RWPE2 (cell line): ENCODE results near the gene HOXD11.

ENCODE experiments used
- ATAC-seq: fragments of 200-7000 bp; cut with Tn5 transposase; 3 replicates; pipeline ENCODE4 v1.9.1; 2021; ENCODE audit warnings: low read depth
- DNase-seq: peaks from one replicate; pipeline ENCODE4 v3.0.0-alpha.2; 2020; ENCODE audit warnings: low spot score
- H3K27ac ChIP-seq: fragments of 450-650 bp; 2 replicates; pipeline ENCODE4 v1.5.1; 2017; ENCODE audit warnings: mild to moderate bottlenecking; ENCODE audit not compliant: poor library complexity, severe bottlenecking
- H3K27me3 ChIP-seq: fragments of 250-450 bp; sonication (Bioruptor Pico); 2 replicates; pipeline ENCODE4 v1.5.1; 2021; ENCODE audit warnings: mild to moderate bottlenecking, moderate library complexity; ENCODE audit not compliant: insufficient read depth, poor library complexity, severe bottlenecking
- H3K36me3 ChIP-seq: fragments of 250-450 bp; sonication (Bioruptor Pico); 2 replicates; pipeline ENCODE4 v1.5.1; 2020; ENCODE audit warnings: low read depth, mild to moderate bottlenecking, moderate library complexity
- H3K4me1 ChIP-seq: fragments of 250-450 bp; sonication (Bioruptor Pico); 2 replicates; pipeline ENCODE4 v1.5.1; 2021; ENCODE audit warnings: mild to moderate bottlenecking, moderate library complexity; ENCODE audit not compliant: insufficient read depth, poor library complexity, severe bottlenecking
- H3K4me3 ChIP-seq: fragments of 250-450 bp; sonication (Bioruptor Pico); 2 replicates; pipeline ENCODE4 v1.5.1; 2021; ENCODE audit warnings: mild to moderate bottlenecking, moderate library complexity; ENCODE audit not compliant: severe bottlenecking
- H3K9me3 ChIP-seq: fragments of 250-450 bp; sonication (Bioruptor Pico); 2 replicates; pipeline ENCODE4 v1.5.1; 2021; ENCODE audit warnings: mild to moderate bottlenecking, moderate library complexity; ENCODE audit not compliant: severe bottlenecking
- CTCF ChIP-seq: fragments of 450-650 bp; IDR thresholded peaks from one replicate; pipeline ENCODE4 v1.5.1; 2017; ENCODE audit warnings: mild to moderate bottlenecking, moderate library complexity; ENCODE audit not compliant: poor library complexity, severe bottlenecking

Gene HOXD11

DNA sequence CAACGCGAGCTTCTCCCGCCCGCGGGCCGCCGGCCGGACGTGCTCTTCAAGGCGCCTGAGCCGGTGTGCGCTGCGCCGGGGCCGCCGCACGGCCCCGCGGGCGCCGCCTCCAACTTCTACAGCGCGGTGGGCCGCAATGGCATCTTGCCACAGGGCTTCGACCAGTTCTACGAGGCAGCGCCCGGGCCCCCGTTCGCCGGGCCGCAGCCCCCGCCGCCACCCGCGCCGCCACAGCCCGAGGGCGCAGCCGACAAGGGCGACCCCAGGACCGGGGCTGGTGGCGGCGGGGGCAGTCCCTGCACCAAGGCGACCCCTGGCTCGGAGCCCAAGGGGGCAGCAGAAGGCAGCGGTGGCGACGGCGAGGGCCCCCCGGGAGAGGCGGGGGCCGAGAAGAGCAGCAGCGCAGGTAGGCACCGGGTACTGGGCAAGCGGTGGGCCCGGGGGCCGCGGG is 676 bp downstream of the HOXD11 start:
- H3K27ac ChIP-seq, result peak overlapping the region; percentile 95
- H3K4me3 ChIP-seq, result peak overlapping the region; percentile 56
- no peak for ATAC-seq

DNA sequence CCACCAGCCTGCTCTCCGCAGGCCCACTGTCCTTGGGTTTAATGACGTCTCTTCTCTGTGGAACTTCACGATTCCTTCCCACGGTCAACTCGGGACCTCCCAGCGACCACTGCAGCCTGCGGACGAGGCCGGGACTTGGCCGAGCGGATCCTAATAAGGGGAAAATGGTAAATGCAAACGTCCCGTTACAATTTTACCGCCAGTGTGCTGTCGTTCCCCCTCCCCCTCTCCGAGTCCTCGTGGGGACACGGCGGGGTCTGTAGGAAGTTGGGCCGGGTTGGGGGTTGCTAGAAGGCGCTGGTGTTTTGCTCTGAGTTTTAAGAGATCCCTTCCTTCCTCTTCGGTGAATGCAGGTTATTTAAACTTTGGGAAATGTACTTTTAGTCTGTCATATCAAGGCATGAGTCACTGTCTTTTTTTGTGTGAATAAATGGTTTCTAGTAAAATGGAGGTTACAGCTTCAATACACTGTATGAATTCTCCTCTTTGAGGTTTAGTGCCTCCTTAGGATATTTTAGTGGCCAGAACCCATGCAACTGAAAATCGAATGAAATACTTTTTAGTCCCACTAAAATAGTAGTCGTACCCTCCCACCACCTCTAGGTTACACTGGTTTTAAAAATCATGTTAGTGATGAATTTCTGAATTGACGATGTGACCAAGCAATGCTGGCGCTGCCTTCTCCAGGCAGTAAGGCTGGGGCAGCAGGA is 2.3 kb downstream of the HOXD11 start:
- no peak for TF ChIP-seq CTCF
- ATAC-seq, result no peak
- H3K27ac ChIP-seq, result peak overlapping the region; percentile 95
- no peaks in the 10 kb centered on the region for H3K9me3 ChIP-seq
- no peak for DNase-seq
- H3K4me3 ChIP-seq, result peak overlapping the region; percentile 56
- no peaks in the 10 kb centered on the region for H3K4me1 ChIP-seq
- peaks cover 33% of the 10 kb centered on the region for H3K36me3 ChIP-seq
- no peaks in the 10 kb centered on the region for H3K27me3 ChIP-seq

More for the DNA sequence above, 676 bp downstream of the HOXD11 start:
- DNase-seq, result no peak
- peaks cover 25% of the 10 kb centered on the region for H3K36me3 ChIP-seq
- no peaks in the 10 kb centered on the region for H3K4me1 ChIP-seq
- no peaks in the 10 kb centered on the region for H3K27me3 ChIP-seq
- no peaks in the 10 kb centered on the region for H3K9me3 ChIP-seq
- TF ChIP-seq CTCF, result no peak

DNA sequence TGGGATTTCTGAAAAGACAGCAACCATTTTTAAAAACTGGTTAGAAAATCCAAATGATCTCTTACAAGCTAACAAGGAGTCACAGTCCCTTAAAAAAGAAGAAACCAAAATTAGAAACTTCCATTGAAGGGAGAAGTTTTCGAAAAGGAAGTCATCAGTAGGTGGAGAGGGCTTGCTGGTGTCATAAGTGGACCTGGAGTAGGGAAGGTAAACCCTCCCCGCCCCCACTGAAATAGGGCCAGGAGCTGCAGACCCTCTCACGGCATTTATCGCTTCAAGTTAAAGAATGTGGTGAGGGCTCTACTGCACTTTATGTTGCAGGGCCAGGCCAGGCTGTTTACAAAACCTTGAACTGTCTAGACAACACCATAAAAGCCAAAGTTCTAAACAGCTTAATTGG is 2.9 kb downstream of the HOXD11 start:
- Histone ChIP-seq H3K9me3 (no peaks in the 10 kb centered on the region), H3K27me3 (no peaks in the 10 kb centered on the region), H3K4me3 (no peak overlapping the region), H3K27ac (peak overlapping the region; percentile 95), H3K36me3 (peaks cover 33% of the 10 kb centered on the region), H3K4me1 (no peaks in the 10 kb centered on the region)
- TF ChIP-seq CTCF, result no peak
- DNase-seq, result no peak
- no peak for ATAC-seq

GRCh38 chr2:176110415-176111308 is 3.6 kb downstream of the HOXD11 start:
- no peak overlapping the region for H3K27ac ChIP-seq
- DNase-seq, result no peak
- H3K4me3 ChIP-seq, result no peak overlapping the region
- H3K36me3 ChIP-seq, result peaks cover 33% of the 10 kb centered on the region
- H3K4me1 ChIP-seq, result peaks cover 5% of the 10 kb centered on the region
- no peaks in the 10 kb centered on the region for H3K27me3 ChIP-seq
- ATAC-seq, result no peak
- H3K9me3 ChIP-seq, result no peaks in the 10 kb centered on the region
- TF ChIP-seq CTCF, result no peak

DNA sequence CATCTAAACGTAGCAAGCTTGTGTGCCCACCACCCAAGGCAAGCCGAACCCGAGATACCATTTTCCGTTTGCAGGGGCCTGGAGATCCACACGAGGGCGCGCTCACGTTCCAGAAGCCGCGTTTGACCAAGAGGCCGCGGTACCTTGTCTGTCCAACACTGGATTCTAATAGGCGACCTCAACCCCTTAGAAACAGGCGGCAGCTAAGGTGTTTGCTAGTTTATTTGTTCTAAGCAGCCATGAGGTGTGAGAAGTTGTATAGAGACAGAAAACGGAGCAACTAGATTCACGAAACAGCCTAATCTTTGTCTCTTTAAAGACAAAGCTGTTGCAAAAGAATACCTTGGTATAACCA is 4.2 kb downstream of the HOXD11 start:
- H3K9me3 ChIP-seq, result no peaks in the 10 kb centered on the region
- ATAC-seq, result 0 out of 3 replicates have a peak, but pooled peaks have one; percentile 6
- no peaks in the 10 kb centered on the region for H3K27me3 ChIP-seq
- H3K4me1 ChIP-seq, result peaks cover 6% of the 10 kb centered on the region
- DNase-seq, result no peak
- no peak overlapping the region for H3K27ac ChIP-seq
- H3K36me3 ChIP-seq, result peaks cover 33% of the 10 kb centered on the region
- no peak overlapping the region for H3K4me3 ChIP-seq
- peak; percentile 89 for TF ChIP-seq CTCF
